Measurements from ENCODE around the gene SYNRG. TPM values are rescaled to one million over a fixed set of nuclear protein-coding genes. Genes with fewer than 3 reads are reported as not detected.
"Not testable (repeated sequence)": the region's sequence is repeated elsewhere in the genome, so short reads cannot be mapped to it uniquely, and the experiment has no call there.

The SYNRG gene
- total RNA-seq, 3 donors from 2014 or later (not counting 1 experiment from before 2014, with no cell fraction given) = 82.1 to 137 (median 88.2) TPM

DNA sequence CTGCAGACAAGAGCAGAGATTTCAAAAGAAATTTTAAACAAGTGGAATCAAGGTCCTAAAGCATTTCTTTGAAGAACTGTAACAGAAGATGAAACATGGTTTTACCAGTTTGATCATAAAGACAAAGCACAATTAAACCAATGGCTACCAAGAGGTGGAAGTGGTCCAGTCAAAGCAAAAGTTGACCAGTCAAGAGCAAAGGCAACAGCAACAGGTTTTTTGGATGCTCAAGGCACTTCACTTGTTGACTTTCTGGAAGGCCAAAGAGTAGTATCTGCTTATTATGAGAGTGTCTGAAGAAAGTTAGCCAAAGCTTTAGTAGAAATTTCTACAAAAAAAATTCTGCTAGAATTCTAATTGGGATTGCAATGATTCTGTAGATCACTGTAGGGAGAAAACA is 28.7 kb upstream of the SYNRG start:
- Histone ChIP-seq H3K4me1 (ENCODE audit: control insufficient read depth, insufficient read depth, low read length) (no peaks in the 10 kb centered on the region), H3K9me3 (ENCODE audit: control insufficient read depth, insufficient read depth, low read length) (no peaks in the 10 kb centered on the region), H3K4me3 (ENCODE audit: low read length) (no peak overlapping the region), H3K36me3 (ENCODE audit: control insufficient read depth, insufficient read depth, low read length) (peaks cover 28% of the 10 kb centered on the region), H3K27ac (ENCODE audit: low read length) (no peak overlapping the region), H3K27me3 (ENCODE audit: control insufficient read depth, insufficient read depth, low read length) (no peaks in the 10 kb centered on the region)
- Mint-ChIP-seq H3K27me3 (ENCODE audit: low read depth in 2 of 2) (no peaks in the 10 kb centered on the region), H3K4me1 (peaks cover 24 to 26% of the 10 kb centered on the region in 2 donors), H3K4me3 (no peak overlapping the region), H3K27ac (no peak overlapping the region), H3K9me3 (no peaks in the 10 kb centered on the region), H3K36me3 (peaks cover 17% of the 10 kb centered on the region)
- ATAC-seq (no peak), DNase-seq (no peak)
- TF ChIP-seq, protein P1, sequence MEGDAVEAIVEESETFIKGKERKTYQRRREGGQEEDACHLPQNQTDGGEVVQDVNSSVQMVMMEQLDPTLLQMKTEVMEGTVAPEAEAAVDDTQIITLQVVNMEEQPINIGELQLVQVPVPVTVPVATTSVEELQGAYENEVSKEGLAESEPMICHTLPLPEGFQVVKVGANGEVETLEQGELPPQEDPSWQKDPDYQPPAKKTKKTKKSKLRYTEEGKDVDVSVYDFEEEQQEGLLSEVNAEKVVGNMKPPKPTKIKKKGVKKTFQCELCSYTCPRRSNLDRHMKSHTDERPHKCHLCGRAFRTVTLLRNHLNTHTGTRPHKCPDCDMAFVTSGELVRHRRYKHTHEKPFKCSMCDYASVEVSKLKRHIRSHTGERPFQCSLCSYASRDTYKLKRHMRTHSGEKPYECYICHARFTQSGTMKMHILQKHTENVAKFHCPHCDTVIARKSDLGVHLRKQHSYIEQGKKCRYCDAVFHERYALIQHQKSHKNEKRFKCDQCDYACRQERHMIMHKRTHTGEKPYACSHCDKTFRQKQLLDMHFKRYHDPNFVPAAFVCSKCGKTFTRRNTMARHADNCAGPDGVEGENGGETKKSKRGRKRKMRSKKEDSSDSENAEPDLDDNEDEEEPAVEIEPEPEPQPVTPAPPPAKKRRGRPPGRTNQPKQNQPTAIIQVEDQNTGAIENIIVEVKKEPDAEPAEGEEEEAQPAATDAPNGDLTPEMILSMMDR (IDR thresholded peaks at IDR 0.05) = no peak
- intact Hi-C loops (cut with micrococcal nuclease) = no loop called here

DNA sequence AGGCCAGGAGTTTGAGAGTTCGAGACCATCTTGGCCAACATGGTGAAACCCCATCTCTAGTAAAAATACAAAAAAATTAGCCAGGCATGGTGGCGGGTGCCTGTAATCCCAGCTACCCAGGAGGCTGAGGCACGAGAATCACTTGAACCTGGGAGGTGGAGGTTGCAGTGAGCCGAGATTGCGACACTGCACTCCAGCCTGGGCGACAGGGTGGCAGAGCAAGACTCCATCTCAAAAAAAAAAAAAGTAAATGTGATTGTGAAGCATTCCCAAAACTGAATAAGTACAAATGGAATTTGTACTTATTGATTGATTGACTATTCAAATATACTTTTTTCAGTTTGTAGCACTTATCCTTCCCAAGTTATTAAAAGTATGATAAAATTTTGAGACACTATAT is 7.2 kb upstream of the SYNRG start:
- H3K4me1 Mint-ChIP-seq; H3K4me3 ChIP-seq (ENCODE audit: low read length); H3K27ac Mint-ChIP-seq; ATAC-seq; H3K27ac ChIP-seq (ENCODE audit: low read length); H3K27me3 ChIP-seq (ENCODE audit: control insufficient read depth, insufficient read depth, low read length); H3K4me1 ChIP-seq (ENCODE audit: control insufficient read depth, insufficient read depth, low read length); H3K4me3 Mint-ChIP-seq; intact Hi-C loops (cut with micrococcal nuclease); H3K36me3 Mint-ChIP-seq; H3K9me3 Mint-ChIP-seq; DNase-seq; H3K27me3 Mint-ChIP-seq (ENCODE audit: low read depth in 2 of 2); H3K9me3 ChIP-seq (ENCODE audit: control insufficient read depth, insufficient read depth, low read length): not testable (repeated sequence)
- 100% methylated on average over 6 of the region's 6 CpGs for WGBS (ENCODE audit: insufficient coverage)
- H3K36me3 ChIP-seq (ENCODE audit: control insufficient read depth, insufficient read depth, low read length) = peaks cover 72% of the 10 kb centered on the region

DNA sequence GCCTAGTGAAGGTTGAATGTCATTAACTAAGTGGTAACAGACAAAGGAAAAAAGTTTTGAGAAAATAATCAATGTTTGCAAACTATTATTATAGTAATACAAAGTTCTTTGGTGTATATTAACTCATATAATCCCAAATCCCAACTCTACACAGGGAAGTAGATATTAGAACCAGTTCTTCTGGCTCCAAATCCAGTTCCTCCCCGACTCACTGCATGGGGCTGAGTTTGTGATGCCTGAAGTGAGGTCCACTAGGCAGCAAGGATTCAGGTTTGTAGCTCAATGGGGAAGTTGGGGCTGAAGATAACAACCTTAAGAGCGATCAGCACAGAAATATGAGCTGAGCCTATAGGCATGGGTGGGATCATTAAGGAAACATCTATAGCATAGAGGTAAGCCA is 5.6 kb upstream of the SYNRG start:
- H3K27ac ChIP-seq (ENCODE audit: low read length) = no peak overlapping the region
- no peak overlapping the region for H3K4me3 ChIP-seq (ENCODE audit: low read length)
- WGBS (ENCODE audit: insufficient coverage) = 100% methylated on average over 2 of the region's 2 CpGs
- no peak for DNase-seq
- Mint-ChIP-seq H3K4me1 (peaks cover 2 to 5% of the 10 kb centered on the region in 2 donors), H3K9me3 (no peaks in the 10 kb centered on the region), H3K36me3 (peaks cover 8% of the 10 kb centered on the region), H3K27ac (no peak overlapping the region), H3K4me3 (no peak overlapping the region), H3K27me3 (ENCODE audit: low read depth in 2 of 2) (no peaks in the 10 kb centered on the region)
- peaks cover 5% of the 10 kb centered on the region for H3K4me1 ChIP-seq (ENCODE audit: control insufficient read depth, insufficient read depth, low read length)
- H3K9me3 ChIP-seq (ENCODE audit: control insufficient read depth, insufficient read depth, low read length) = no peaks in the 10 kb centered on the region
- no peaks in the 10 kb centered on the region for H3K27me3 ChIP-seq (ENCODE audit: control insufficient read depth, insufficient read depth, low read length)
- TF ChIP-seq, protein P1 (IDR thresholded peaks at IDR 0.05) = no peak
- no peak for ATAC-seq
- H3K36me3 ChIP-seq (ENCODE audit: control insufficient read depth, insufficient read depth, low read length) = peaks cover 57% of the 10 kb centered on the region
- intact Hi-C loops (cut with micrococcal nuclease) = no loop called here

DNA sequence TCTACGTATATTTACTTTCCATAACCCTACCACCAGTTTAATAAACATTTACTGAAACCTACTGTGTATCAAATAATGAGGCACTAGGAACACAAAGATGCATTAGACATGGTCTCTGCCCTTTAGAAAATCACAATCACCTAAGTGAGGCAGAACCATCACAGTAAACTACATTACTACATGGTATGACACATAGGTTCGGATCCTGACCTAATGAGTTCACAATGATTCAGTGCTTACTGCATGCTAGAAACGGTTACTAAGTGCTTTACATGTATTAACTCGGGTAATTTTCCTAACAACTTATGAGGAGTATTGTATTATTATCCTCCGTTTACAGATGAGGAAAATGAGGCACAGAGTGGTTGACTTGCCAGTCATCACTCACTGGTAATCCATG is 5.2 kb upstream of the SYNRG start:
- WGBS (ENCODE audit: insufficient coverage) = 98% methylated on average over 5 of the region's 5 CpGs

More for the DNA sequence above, 5.2 kb upstream of the SYNRG start:
- TF ChIP-seq, protein P1 (IDR thresholded peaks at IDR 0.05) = no peak
- H3K9me3 ChIP-seq (ENCODE audit: control insufficient read depth, insufficient read depth, low read length) = no peaks in the 10 kb centered on the region
- DNase-seq (no peak), ATAC-seq (no peak)
- intact Hi-C loops (cut with micrococcal nuclease) = no loop called here
- H3K4me3 ChIP-seq (ENCODE audit: low read length) = no peak overlapping the region
- H3K36me3 ChIP-seq (ENCODE audit: control insufficient read depth, insufficient read depth, low read length) = peaks cover 52% of the 10 kb centered on the region
- peaks cover 8% of the 10 kb centered on the region for H3K36me3 Mint-ChIP-seq
- peaks cover 7% of the 10 kb centered on the region for H3K4me1 ChIP-seq (ENCODE audit: control insufficient read depth, insufficient read depth, low read length)
- H3K4me3 Mint-ChIP-seq = no peak overlapping the region
- no peaks in the 10 kb centered on the region for H3K9me3 Mint-ChIP-seq
- H3K27me3 Mint-ChIP-seq (ENCODE audit: low read depth in 2 of 2) = no peaks in the 10 kb centered on the region
- H3K27ac ChIP-seq (ENCODE audit: low read length) = no peak overlapping the region
- H3K27me3 ChIP-seq (ENCODE audit: control insufficient read depth, insufficient read depth, low read length) = no peaks in the 10 kb centered on the region
- H3K4me1 Mint-ChIP-seq = peaks cover 7 to 10% of the 10 kb centered on the region in 2 donors
- no peak overlapping the region for H3K27ac Mint-ChIP-seq
